PC-9 (cell line): ENCODE data around the gene LY6G5B.

Experiments used
- CTCF ChIP-seq: fragments of 200-600 bp; sonication (generic); conservative IDR thresholded peaks from 2 replicates; pipeline ENCODE4 v1.6.1; 2017; ENCODE audit warnings: mixed run types, antibody characterized with exemption, mild to moderate bottlenecking, moderate library complexity
- EZH2 ChIP-seq: fragments of 200-600 bp; sonication (generic); IDR thresholded peaks from 2 replicates; pipeline ENCODE4 v1.8.0; 2017; ENCODE audit warnings: antibody characterized with exemption, low read depth

GRCh38 chr6:31720196-31720770, 50.5 kb downstream of the LY6G5B start:
- no peak for TF ChIP-seq CTCF
- TF ChIP-seq EZH2, result no peak
